ENCODE data around the gene DIO3. TPM values are rescaled to one million over a fixed set of nuclear protein-coding genes. Genes with fewer than 3 reads are reported as not detected.

DIO3 gene
- total RNA-seq, 1 experiment from 2014 or later: not detected

DNA sequence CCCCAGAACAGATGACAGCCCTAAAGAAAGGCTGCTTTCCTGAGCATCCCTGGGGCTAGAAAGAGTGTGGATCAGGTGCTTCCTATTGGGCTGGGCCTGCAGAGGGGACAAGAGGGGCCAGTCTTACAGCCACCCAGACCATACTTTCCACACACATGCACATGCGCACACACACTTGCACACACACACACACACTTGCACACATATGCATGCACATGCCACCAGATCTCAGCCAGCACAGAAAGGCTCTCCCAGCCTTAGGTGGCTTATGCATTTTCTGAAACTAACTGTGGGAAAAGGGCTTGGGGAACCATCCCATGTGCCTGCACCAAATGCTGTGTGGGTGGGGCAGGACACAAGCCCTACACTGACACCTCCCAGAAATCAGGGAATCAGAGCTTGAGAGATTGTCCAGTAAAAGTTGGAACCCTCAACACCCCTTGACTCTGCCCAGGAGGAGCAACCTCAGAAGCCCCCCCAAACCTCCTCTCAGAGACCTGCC, 2.5 kb upstream of the DIO3 start:
- no peak for DNase-seq (ENCODE audit: low read depth in 1 of 2, low spot score in 2 of 2)
- Histone ChIP-seq H3K4me3 (no peak overlapping the region), H3K4me1 (replicated peaks) (no peaks in the 10 kb centered on the region; the same call in 1 of the 2 replicates), H3K9me3 (replicated peaks) (no peaks in the 10 kb centered on the region), H3K27me3 (replicated peaks) (peaks cover 40% of the 10 kb centered on the region), H3K36me3 (no peaks in the 10 kb centered on the region), H3K27ac (no peak overlapping the region)

DNA sequence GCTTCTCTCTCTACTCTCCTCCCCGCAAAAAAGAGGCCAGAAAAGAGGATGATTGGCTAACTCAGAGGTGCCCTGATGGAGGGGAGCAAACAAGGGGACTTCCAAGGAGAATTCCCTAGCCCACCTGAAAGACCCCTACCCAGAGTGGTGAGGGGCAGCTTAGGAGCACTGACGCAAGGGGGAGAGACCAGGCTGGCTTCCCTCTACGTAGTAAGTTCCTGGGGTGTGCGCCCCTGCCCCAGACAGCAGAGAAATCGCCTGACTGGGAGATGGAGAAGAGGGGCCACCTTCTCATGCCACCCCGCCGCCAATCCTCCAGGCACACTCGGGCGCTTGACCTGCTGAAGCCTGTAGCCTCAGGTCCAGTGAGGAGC, 2.1 kb upstream of the DIO3 start:
- Histone ChIP-seq H3K27ac (no peak overlapping the region), H3K9me3 (replicated peaks) (no peaks in the 10 kb centered on the region), H3K4me1 (replicated peaks) (no peaks in the 10 kb centered on the region; the same call in 1 of the 2 replicates), H3K36me3 (no peaks in the 10 kb centered on the region), H3K4me3 (no peak overlapping the region), H3K27me3 (replicated peaks) (peaks cover 45% of the 10 kb centered on the region)
- DNase-seq (ENCODE audit: low read depth in 1 of 2, low spot score in 2 of 2): no peak

DNA sequence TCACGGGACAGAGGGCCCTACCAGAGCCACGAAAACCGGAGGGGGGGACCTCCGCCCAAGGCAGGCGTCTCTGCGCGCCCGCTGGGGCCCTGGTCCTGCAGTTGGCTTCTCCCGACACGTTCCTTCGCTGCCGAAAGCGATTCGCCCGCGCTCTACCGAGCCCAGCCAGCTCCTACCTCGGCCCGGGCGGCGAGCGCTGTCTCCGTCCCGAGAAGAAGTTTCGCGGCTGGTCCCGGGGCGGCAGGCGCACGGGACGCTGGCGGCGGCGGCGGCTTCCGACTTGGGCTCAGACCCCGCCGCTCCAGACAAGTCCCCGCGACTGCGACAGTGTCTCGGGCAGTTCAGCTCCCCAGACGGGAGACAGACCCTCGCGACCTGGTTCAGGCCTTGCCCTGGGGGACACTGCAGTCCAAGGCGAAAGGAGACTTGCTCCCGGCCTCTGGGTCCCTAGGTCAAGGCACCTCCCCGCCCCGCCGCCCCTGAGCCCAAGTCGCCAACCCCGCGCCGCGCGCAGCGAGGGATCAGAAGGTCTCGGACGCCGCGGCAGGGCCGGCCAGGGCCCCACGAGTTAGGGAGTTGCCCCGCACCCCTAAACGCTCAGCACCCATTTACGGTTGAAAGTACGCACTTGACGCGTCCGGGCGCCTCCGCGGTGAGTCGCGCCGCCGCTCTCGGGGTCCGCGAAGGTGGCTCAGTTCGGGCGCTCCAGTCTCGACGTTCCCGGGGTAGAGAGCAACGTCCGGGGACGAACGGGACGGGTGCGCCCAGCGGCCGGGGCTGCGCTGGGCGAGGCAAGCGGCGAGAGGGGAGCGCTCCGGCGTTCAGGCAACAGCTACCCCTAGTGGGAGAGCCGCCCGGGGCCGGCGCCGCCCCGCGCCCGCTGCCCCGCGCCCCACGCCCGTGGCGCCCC, 1.4 kb upstream of the DIO3 start:
- Histone ChIP-seq H3K4me3 (no peak overlapping the region), H3K27me3 (replicated peaks) (peaks cover 51% of the 10 kb centered on the region), H3K4me1 (replicated peaks) (no peaks in the 10 kb centered on the region; the same call in 1 of the 2 replicates), H3K9me3 (replicated peaks) (no peaks in the 10 kb centered on the region), H3K36me3 (no peaks in the 10 kb centered on the region), H3K27ac (no peak overlapping the region)
- DNase-seq (ENCODE audit: low read depth in 1 of 2, low spot score in 2 of 2): no peak

DNA sequence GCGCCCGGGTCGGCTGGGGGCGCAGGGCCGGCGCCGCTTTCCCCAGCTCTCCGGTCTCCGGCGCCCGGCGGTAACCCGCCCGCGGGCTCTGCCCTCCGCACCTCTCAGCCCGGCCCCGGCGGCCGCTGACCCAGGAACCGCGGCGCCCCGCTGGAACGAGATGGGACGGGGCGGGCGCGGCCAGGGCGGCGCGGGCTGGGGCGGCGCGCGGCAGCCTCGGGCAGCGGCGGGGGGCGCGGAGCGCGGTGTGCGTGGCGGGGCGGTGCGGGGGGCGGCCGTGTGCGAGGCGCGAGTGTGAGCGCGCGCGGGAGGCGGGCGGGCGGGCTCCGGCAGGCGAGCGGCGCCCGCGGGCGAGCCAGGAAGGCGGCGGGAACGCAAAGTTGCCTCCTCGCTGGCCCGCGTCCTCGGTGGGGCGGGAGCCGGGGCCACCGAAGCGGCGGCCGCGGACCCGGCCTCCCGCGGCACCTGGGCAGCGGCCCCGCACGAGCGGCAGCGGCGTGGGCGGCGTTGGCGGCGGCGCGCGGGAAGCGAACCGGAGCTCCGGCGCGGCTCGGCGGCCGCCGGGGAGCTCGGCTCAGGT, 671 bp upstream of the DIO3 start:
- Histone ChIP-seq H3K9me3 (replicated peaks) (no peaks in the 10 kb centered on the region), H3K27ac (no peak overlapping the region), H3K4me3 (no peak overlapping the region), H3K27me3 (replicated peaks) (peaks cover 59% of the 10 kb centered on the region), H3K36me3 (no peaks in the 10 kb centered on the region), H3K4me1 (replicated peaks) (no peaks in the 10 kb centered on the region; the same call in 1 of the 2 replicates)
- no peak for DNase-seq (ENCODE audit: low read depth in 1 of 2, low spot score in 2 of 2)

DNA sequence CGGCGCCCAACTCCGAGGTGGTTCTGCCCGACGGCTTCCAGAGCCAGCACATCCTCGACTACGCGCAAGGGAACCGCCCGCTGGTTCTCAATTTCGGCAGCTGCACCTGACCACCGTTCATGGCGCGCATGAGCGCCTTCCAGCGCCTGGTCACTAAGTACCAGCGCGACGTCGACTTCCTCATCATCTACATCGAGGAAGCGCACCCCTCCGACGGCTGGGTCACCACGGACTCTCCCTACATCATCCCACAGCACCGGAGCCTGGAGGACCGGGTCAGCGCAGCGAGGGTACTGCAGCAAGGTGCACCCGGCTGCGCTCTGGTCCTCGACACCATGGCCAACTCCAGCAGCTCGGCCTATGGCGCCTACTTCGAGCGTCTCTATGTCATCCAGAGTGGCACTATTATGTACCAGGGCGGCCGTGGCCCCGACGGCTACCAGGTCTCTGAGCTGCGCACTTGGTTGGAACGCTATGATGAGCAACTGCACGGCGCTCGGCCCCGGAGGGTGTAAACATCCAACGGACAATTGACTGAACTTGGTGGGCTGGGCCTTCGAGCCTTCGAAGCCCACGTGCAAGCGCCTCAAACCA, 699 bp downstream of the DIO3 start:
- no peaks in the 10 kb centered on the region for H3K36me3 ChIP-seq
- peaks cover 66% of the 10 kb centered on the region for H3K27me3 ChIP-seq (replicated peaks)
- H3K27ac ChIP-seq: no peak overlapping the region
- H3K4me3 ChIP-seq: no peak overlapping the region
- no peaks in the 10 kb centered on the region for H3K9me3 ChIP-seq (replicated peaks)
- DNase-seq (ENCODE audit: low read depth in 1 of 2, low spot score in 2 of 2): no peak
- H3K4me1 ChIP-seq (replicated peaks): no peaks in the 10 kb centered on the region; the same call in 1 of the 2 replicates

DNA sequence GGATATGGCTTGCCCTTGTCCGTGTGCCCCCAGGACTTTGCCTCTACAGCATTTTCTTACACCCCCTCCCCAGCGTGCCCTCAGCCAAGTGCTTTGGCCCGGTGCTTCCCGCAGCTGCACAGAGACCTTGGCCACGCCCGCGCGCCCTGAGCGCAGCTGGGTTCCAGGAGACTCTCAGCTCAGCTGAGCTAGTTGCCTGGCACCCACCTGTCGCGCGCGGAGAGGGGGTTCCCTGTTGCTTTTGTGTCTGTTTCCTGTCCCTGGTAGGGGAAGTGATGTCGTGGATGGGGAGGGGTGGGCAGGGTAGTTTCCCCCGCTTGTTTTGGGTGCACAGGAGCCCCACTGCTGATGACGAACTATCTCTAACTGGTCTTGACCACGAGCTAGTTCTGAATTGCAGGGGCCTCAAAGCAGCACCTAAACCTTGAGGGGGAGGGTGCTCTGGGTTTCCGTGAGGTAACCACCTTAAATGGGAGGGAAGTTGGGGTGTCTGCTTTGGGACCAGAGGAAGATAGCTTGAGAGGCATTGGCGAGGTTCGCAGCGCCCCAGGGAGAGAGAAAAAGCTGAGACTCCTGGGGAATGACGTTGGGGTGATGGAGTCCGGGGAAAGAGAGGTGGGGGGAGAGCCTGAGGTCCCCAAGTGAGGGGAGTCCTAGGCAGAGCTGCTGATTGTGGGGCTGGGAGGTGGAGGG, 1.5 kb downstream of the DIO3 start:
- H3K36me3 ChIP-seq: no peaks in the 10 kb centered on the region
- H3K27me3 ChIP-seq (replicated peaks): peaks cover 68% of the 10 kb centered on the region
- no peaks in the 10 kb centered on the region for H3K9me3 ChIP-seq (replicated peaks)
- no peak for DNase-seq (ENCODE audit: low read depth in 1 of 2, low spot score in 2 of 2)
- no peak overlapping the region for H3K27ac ChIP-seq
- H3K4me3 ChIP-seq: no peak overlapping the region
- no peaks in the 10 kb centered on the region; the same call in 1 of the 2 replicates for H3K4me1 ChIP-seq (replicated peaks)

DNA sequence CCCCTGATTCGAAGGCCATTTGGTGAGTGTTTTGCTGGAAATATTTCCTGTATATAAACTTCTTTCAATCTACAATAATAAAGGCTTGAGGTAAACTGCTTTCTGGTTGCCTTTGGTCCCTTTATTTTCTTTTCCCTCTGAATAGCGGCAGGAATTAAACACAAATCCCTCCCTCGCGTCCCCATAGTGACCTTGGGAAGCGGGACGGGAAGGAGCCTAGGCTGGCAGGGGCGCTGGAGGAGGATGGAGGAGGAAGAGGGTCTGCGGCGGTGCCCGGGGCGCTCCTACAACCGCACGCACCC, 2.0 kb downstream of the DIO3 start:
- Histone ChIP-seq H3K27ac (no peak overlapping the region), H3K36me3 (no peaks in the 10 kb centered on the region), H3K9me3 (replicated peaks) (no peaks in the 10 kb centered on the region), H3K27me3 (replicated peaks) (peaks cover 68% of the 10 kb centered on the region), H3K4me1 (replicated peaks) (no peaks in the 10 kb centered on the region; the same call in 1 of the 2 replicates), H3K4me3 (no peak overlapping the region)
- DNase-seq (ENCODE audit: low read depth in 1 of 2, low spot score in 2 of 2): no peak

DNA sequence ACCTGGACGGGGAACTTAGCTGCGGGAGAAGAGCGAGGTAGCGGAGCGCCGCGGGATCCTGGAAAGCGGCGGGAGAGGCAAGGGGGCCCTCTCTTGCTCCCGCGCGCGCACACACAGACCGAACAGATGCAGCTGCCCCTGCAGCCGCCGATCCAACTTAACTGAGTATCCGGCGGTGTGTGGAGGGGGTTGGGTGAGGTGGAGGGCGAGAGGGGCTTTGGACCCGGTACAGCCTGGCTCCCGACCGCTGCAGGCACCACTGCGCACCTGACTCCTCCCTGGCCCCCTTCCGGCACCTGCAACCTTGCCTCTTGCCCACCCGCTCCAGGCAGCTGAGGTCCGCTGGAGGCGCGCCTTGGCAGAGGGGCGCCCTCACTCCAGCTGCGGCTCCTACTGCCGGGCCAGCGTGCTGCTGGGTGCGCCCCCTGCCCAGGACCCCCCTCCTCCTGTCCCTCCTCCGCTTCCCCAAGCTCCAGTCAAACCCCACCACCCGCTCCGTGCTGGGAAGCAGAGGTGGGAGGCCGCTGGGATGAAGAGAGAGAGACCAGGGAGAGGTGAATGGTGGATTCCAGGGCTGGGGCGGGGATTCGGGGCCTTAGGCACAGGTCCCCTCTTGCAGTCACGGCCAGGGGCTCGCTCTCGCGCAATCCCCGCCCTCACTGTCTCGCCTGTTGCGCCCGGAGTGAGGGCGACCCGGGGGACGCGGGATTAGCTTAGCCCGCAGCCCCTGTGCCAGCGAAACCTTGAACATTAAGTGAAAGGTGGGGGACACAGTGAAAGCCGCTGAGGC, 2.6 kb downstream of the DIO3 start:
- Histone ChIP-seq H3K36me3 (no peaks in the 10 kb centered on the region), H3K27ac (no peak overlapping the region), H3K27me3 (replicated peaks) (peaks cover 63% of the 10 kb centered on the region), H3K9me3 (replicated peaks) (no peaks in the 10 kb centered on the region), H3K4me3 (no peak overlapping the region), H3K4me1 (replicated peaks) (no peaks in the 10 kb centered on the region; the same call in 1 of the 2 replicates)
- no peak for DNase-seq (ENCODE audit: low read depth in 1 of 2, low spot score in 2 of 2)

DNA sequence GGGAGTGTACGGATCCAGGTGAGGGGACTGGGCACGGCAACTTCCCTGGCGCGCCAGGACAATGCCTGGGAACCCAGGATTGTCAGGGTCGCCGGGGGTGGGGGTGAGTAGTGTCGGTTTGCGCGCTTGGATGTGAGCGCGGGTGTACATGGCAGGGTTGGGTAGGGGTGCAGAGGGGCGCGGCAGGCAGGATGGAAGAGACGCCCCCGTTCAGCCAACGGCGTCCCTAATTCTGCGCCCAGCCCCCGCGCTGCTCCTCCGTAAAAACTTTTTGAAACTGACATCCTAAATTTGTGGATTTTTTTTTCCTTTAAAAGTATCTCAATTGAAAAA, 3.1 kb downstream of the DIO3 start:
- Histone ChIP-seq H3K9me3 (replicated peaks) (no peaks in the 10 kb centered on the region), H3K4me1 (replicated peaks) (no peaks in the 10 kb centered on the region; the same call in 1 of the 2 replicates), H3K27me3 (replicated peaks) (peaks cover 57% of the 10 kb centered on the region), H3K27ac (no peak overlapping the region), H3K36me3 (no peaks in the 10 kb centered on the region), H3K4me3 (no peak overlapping the region)
- no peak for DNase-seq (ENCODE audit: low read depth in 1 of 2, low spot score in 2 of 2)

DNA sequence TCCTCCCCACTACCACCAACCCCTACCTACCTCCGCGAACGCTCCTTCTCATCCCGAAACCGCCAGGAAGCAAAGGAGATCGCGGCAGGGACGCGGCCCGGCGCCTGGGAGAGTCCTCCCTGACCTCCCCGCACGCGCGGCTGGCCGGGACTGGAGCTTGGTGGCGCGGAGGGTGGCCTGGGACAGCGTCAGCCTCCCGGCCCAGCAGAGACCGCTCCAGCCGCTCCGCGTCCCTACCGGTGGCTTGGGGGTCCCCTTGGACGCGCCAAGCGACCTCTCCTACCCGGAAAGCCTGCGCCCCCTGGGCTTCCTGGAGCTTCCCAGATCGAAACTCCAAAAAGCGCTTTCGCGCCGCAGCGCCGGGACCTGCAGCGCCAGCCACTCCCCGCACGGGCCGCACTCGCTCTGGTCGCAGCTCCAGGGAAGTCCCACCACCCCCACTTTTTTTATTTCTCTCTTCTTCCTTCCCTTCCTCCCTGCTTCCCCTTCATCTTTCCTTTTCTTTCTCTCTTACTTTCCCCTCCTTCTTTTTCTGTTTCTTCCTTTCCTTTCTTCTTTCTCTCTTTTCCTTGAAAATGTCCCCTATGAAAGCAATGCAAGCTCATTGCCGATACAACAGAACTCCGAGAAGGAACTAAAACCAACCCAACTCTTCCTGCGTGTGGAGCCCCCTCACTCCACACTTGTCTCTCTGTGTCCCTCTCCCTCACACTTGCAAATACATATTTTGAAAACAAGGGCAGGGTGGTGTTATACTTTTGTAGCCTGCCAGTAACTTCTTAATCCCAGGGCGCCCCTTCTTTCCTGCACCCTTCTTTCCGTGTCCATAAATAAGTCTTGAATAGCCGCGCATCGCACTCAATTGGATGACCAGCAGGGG, 3.8 kb downstream of the DIO3 start:
- no peaks in the 10 kb centered on the region for H3K36me3 ChIP-seq
- no peaks in the 10 kb centered on the region for H3K9me3 ChIP-seq (replicated peaks)
- H3K4me3 ChIP-seq: no peak overlapping the region
- no peaks in the 10 kb centered on the region; the same call in 1 of the 2 replicates for H3K4me1 ChIP-seq (replicated peaks)
- H3K27me3 ChIP-seq (replicated peaks): peaks cover 51% of the 10 kb centered on the region
- DNase-seq (ENCODE audit: low read depth in 1 of 2, low spot score in 2 of 2): no peak
- no peak overlapping the region for H3K27ac ChIP-seq

DNA sequence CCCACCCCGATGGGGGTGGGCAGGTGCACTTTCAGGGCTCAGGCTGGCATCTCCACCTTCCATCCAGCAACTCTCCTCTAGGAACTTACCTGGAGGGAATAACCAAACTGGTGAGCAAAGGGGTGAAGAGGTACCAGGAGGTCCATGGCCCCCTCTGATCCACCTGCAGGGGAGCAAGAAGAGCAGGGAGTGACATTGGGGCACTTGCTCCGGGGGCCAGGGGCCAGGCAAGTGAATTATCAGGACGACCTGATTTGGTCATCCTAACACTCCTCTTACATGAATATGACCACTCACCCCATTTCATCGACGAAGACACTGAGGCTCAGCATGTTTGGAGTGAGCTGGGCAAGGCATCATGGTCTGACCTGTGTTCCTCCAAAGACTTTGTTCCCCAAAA, 6.0 kb downstream of the DIO3 start:
- no peak overlapping the region for H3K4me3 ChIP-seq
- H3K27me3 ChIP-seq (replicated peaks): peaks cover 38% of the 10 kb centered on the region
- no peaks in the 10 kb centered on the region for H3K36me3 ChIP-seq
- no peak for DNase-seq (ENCODE audit: low read depth in 1 of 2, low spot score in 2 of 2)
- no peaks in the 10 kb centered on the region for H3K9me3 ChIP-seq (replicated peaks)
- H3K4me1 ChIP-seq (replicated peaks): no peaks in the 10 kb centered on the region
- no peak overlapping the region for H3K27ac ChIP-seq

DNA sequence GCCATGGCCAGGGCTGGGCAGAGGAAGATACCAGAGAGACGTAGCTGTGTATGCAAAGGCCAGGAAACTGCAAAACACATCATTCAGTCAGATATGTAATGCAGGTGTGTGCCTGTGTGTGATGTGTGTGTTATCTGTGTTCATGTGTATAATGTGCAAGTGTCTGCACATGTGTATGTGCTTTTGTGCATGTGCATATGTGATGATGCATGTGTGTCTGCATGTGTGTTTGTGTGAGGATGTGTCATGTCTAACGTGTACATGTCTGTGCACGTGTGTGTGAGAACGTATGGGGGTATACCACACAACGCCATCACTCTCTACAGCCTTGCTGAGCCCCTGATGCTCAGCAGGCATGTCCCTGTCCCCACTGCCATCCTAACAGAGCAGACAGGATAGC, 9.7 kb downstream of the DIO3 start:
- Histone ChIP-seq H3K4me3 (no peak overlapping the region), H3K27me3 (replicated peaks) (peaks cover 6% of the 10 kb centered on the region; the same call in 1 of the 2 replicates), H3K27ac (no peak overlapping the region), H3K36me3 (no peaks in the 10 kb centered on the region), H3K4me1 (replicated peaks) (no peaks in the 10 kb centered on the region), H3K9me3 (replicated peaks) (no peaks in the 10 kb centered on the region)
- no peak for DNase-seq (ENCODE audit: low read depth in 1 of 2, low spot score in 2 of 2)

Data from SJSA1 (cell line).